ENCODE data around the gene PSTPIP2.
"Not testable (repeated sequence)": the region's sequence is repeated elsewhere in the genome, so short reads cannot be mapped to it uniquely, and the experiment has no call there.

Gene PSTPIP2

GRCh38 chr18:45962866-45963265, 109.2 kb downstream of the PSTPIP2 start:
- H3K79me2 ChIP-seq (ENCODE audit: low read length): peaks cover 22% of the 10 kb centered on the region
- no peak overlapping the region for H3K4me2 ChIP-seq (ENCODE audit: low read length)
- H3K4me3 ChIP-seq (ENCODE audit: low read length): no peak overlapping the region
- H3K9me3 ChIP-seq (ENCODE audit: insufficient read depth, low read length): no peaks in the 10 kb centered on the region
- H2AFZ ChIP-seq (ENCODE audit: low read depth, low read length): no peak overlapping the region
- H3K27ac ChIP-seq (ENCODE audit: low read length): no peak overlapping the region
- H3K4me1 ChIP-seq (ENCODE audit: low read length): peaks cover 2% of the 10 kb centered on the region
- TF ChIP-seq EZH2phosphoT487 (IDR thresholded peaks at IDR 0.05; ENCODE audit: low read depth): no peak
- no peak for TF ChIP-seq CTCF (IDR thresholded peaks at IDR 0.05; ENCODE audit: low read depth, low read length)
- H3K36me3 ChIP-seq (replicated peaks; ENCODE audit: low read depth, low read length): peaks cover 4% of the 10 kb centered on the region
- H3K27me3 ChIP-seq (ENCODE audit: low read depth, low read length): no peaks in the 10 kb centered on the region
- no peak overlapping the region for H3K9ac ChIP-seq (ENCODE audit: low read length)
- no peaks in the 10 kb centered on the region for H4K20me1 ChIP-seq (ENCODE audit: insufficient read depth, low read length)

GRCh38 chr18:45962461-45962860, 109.6 kb downstream of the PSTPIP2 start:
- H3K27me3 ChIP-seq (ENCODE audit: low read depth, low read length): no peaks in the 10 kb centered on the region
- no peak overlapping the region for H3K9ac ChIP-seq (ENCODE audit: low read length)
- no peak overlapping the region for H3K4me2 ChIP-seq (ENCODE audit: low read length)
- H3K36me3 ChIP-seq (replicated peaks; ENCODE audit: low read depth, low read length): peaks cover 4% of the 10 kb centered on the region
- H3K9me3 ChIP-seq (ENCODE audit: insufficient read depth, low read length): no peaks in the 10 kb centered on the region
- H3K4me3 ChIP-seq (ENCODE audit: low read length): no peak overlapping the region
- peaks cover 22% of the 10 kb centered on the region for H3K79me2 ChIP-seq (ENCODE audit: low read length)
- no peak overlapping the region for H2AFZ ChIP-seq (ENCODE audit: low read depth, low read length)
- H3K4me1 ChIP-seq (ENCODE audit: low read length): no peaks in the 10 kb centered on the region
- TF ChIP-seq CTCF (IDR thresholded peaks at IDR 0.05; ENCODE audit: low read depth, low read length): no peak
- no peak for TF ChIP-seq EZH2phosphoT487 (IDR thresholded peaks at IDR 0.05; ENCODE audit: low read depth)
- no peaks in the 10 kb centered on the region; the same call in 1 of the 2 replicates for H4K20me1 ChIP-seq (ENCODE audit: insufficient read depth, low read length)
- H3K27ac ChIP-seq (ENCODE audit: low read length): no peak overlapping the region

GRCh38 chr18:45959484-45959883, 112.6 kb downstream of the PSTPIP2 start:
- H3K9me3 ChIP-seq (ENCODE audit: insufficient read depth, low read length); H3K4me3 ChIP-seq (ENCODE audit: low read length); H3K79me2 ChIP-seq (ENCODE audit: low read length); H3K4me2 ChIP-seq (ENCODE audit: low read length); H3K36me3 ChIP-seq (replicated peaks; ENCODE audit: low read depth, low read length); H3K27ac ChIP-seq (ENCODE audit: low read length); H3K4me1 ChIP-seq (ENCODE audit: low read length); H3K27me3 ChIP-seq (ENCODE audit: low read depth, low read length); H2AFZ ChIP-seq (ENCODE audit: low read depth, low read length); H3K9ac ChIP-seq (ENCODE audit: low read length); H4K20me1 ChIP-seq (ENCODE audit: insufficient read depth, low read length): not testable (repeated sequence)

GRCh38 chr18:45958730-45959129, 113.3 kb downstream of the PSTPIP2 start:
- no peak overlapping the region for H2AFZ ChIP-seq (ENCODE audit: low read depth, low read length)
- H3K36me3 ChIP-seq (replicated peaks; ENCODE audit: low read depth, low read length): peaks cover 13% of the 10 kb centered on the region
- H3K9me3 ChIP-seq (ENCODE audit: insufficient read depth, low read length): no peaks in the 10 kb centered on the region
- H3K4me3 ChIP-seq (ENCODE audit: low read length): no peak overlapping the region
- H4K20me1 ChIP-seq (ENCODE audit: insufficient read depth, low read length): peaks cover 4% of the 10 kb centered on the region; the same call in 1 of the 2 replicates
- no peak overlapping the region for H3K9ac ChIP-seq (ENCODE audit: low read length)
- no peaks in the 10 kb centered on the region for H3K4me1 ChIP-seq (ENCODE audit: low read length)
- H3K4me2 ChIP-seq (ENCODE audit: low read length): no peak overlapping the region
- H3K79me2 ChIP-seq (ENCODE audit: low read length): no peaks in the 10 kb centered on the region; the same call in 1 of the 2 replicates
- TF ChIP-seq CTCF (IDR thresholded peaks at IDR 0.05; ENCODE audit: low read depth, low read length) (no peak), EZH2phosphoT487 (IDR thresholded peaks at IDR 0.05; ENCODE audit: low read depth) (no peak)
- H3K27me3 ChIP-seq (ENCODE audit: low read depth, low read length): no peaks in the 10 kb centered on the region
- H3K27ac ChIP-seq (ENCODE audit: low read length): no peak overlapping the region

- no peak overlapping the region for H3K4me2 ChIP-seq (ENCODE audit: low read length)
- no peaks in the 10 kb centered on the region for H3K4me1 ChIP-seq (ENCODE audit: low read length)
- no peak for TF ChIP-seq EZH2phosphoT487 (IDR thresholded peaks at IDR 0.05; ENCODE audit: low read depth)
- no peak for TF ChIP-seq CTCF (IDR thresholded peaks at IDR 0.05; ENCODE audit: low read depth, low read length)
- peaks cover 19% of the 10 kb centered on the region for H3K36me3 ChIP-seq (replicated peaks; ENCODE audit: low read depth, low read length)
- H4K20me1 ChIP-seq (ENCODE audit: insufficient read depth, low read length): peaks cover 4% of the 10 kb centered on the region; the same call in 1 of the 2 replicates
- no peaks in the 10 kb centered on the region; the same call in 1 of the 2 replicates for H3K79me2 ChIP-seq (ENCODE audit: low read length)
- no peak overlapping the region for H3K27ac ChIP-seq (ENCODE audit: low read length)
- no peak overlapping the region for H2AFZ ChIP-seq (ENCODE audit: low read depth, low read length)
- H3K9me3 ChIP-seq (ENCODE audit: insufficient read depth, low read length): no peaks in the 10 kb centered on the region
- H3K4me3 ChIP-seq (ENCODE audit: low read length): no peak overlapping the region
- no peak overlapping the region for H3K9ac ChIP-seq (ENCODE audit: low read length)
- H3K27me3 ChIP-seq (ENCODE audit: low read depth, low read length): no peaks in the 10 kb centered on the region
Measured at GRCh38 chr18:45958027-45958426, 114.0 kb downstream of the PSTPIP2 start.
